RWPE1 (cell line): Measurements from ENCODE around the gene CEP72.
"Not testable (repeated sequence)": the region's sequence is repeated elsewhere in the genome, so short reads cannot be mapped to it uniquely, and the experiment has no call there.

ENCODE experiments used
- CTCF ChIA-PET: fragments of 350-600 bp; sonication (Branson Sonifier 250); formaldehyde crosslinking; extraction: SDS; loops from one replicate; lab custom pipeline; 2021; lab: Yijun Ruan, JAX
- POLR2A ChIA-PET: fragments of 400-600 bp; formaldehyde crosslinking; extraction: SDS; loops from one replicate; lab custom pipeline; 2020; ENCODE audit warnings: antibody characterized with exemption; ENCODE audit not compliant: low non-redundant PET; lab: Yijun Ruan, JAX
- DNase-seq: peaks from one replicate; pipeline ENCODE4 v3.0.0; 2012; ENCODE audit warnings: low spot score
- H3K27ac ChIP-seq: fragments of 450-650 bp; 2 replicates; pipeline ENCODE4 v1.5.1; 2017

Gene CEP72

DNA sequence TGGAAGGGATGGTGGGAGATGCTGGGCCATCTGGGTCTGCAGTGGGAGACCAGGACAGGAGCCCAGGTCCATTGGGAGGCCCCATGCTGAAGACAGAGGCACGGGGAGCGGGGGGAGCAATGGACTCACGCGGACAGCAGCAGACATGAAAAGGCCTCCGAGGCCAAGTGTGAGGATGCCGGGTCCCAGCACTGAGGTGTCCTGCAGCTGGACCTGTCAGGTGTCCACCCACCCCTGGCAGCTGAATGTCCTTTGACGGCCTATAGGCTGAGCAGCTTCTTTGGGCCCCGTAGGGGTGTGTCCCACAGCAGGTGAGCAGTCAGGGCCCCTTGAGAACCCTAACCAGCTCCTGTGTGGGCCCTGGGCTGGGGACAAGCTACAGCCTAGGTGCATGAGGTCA is 84.1 kb downstream of the CEP72 start:
- CTCF ChIA-PET, H3K27ac ChIP-seq, DNase-seq, POLR2A ChIA-PET: not testable (repeated sequence)

DNA sequence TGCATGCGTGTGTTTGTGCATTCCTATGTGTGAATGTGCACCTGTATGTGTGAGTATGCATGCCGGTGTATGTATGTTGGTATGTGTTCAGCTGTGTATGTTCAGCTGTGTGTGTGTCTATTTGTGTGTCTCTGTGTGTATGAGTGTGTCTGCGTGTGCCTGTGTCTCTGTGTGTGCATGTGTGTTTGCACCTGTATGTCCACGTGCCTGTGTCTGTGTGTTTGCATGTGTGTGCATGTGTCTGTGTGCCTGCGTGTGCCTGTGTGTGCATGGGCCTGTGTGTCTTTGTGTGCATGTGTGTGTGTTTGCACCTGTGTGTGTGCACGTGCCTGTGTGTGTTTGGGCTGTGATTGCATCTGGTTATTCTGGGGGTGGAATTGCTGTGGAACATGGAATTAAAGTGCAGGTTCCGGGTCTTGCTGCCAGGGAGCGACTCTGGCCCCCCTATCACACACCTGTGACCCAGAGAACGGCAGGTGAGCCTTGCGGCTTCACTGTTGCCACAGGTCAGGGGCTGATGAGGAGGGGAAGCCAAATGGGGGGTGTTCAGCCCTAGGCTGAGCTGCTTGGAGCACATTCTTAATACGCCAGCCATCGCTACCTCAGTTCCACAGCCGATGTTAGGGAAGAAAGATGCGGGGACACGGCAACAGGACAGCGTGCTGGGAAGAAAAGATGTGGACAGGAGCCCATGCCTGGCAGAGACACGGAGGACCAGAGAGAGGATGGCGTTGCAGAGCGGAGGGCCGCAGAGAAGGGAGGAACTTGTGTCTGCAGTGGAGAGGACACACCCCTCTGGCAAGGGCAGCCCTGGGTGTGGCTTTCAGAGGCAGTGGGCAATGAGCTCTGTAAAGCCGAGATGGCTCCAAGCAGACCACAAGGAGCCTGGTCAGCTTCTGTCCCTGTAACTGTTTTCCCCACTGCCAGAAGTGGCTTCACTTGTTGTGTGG is 84.9 kb downstream of the CEP72 start:
- H3K27ac ChIP-seq, POLR2A ChIA-PET, CTCF ChIA-PET, DNase-seq: not testable (repeated sequence)
